ENCODE measurements around the gene MATCAP1. TPM values are rescaled to one million over a fixed set of nuclear protein-coding genes. Genes with fewer than 3 reads are reported as not detected.

Gene MATCAP1
- total RNA-seq, 2 donors from 2014 or later = 13.7 to 28.4 TPM

DNA sequence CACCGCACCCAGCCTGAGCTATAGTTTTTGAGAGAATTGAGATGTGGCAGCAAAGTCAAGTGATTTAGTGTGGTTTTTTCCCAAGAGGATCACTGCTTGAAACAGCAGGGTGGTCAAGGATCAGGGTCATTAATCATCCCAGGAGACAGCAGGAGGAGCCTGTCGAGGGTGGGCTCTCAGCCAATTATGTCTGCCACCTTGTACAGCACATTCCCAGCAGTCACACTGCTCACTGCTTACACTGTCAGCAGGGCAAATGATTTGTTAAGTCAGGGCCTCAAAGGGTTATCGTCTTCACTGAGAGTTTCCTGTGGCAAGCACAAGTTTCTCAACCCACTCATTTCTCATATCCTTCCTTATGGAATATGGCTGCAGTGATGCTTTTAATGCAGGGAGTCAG, 46.2 kb downstream of the MATCAP1 start:
- Histone ChIP-seq H3K4me3 (no peak overlapping the region), H3K4me1 (ENCODE audit: control insufficient read depth in 1 of 2, low read depth in 2 of 2) (no peaks in the 10 kb centered on the region), H3K9me3 (no peaks in the 10 kb centered on the region), H3K36me3 (peaks cover 84% of the 10 kb centered on the region), H3K27ac (no peak overlapping the region), H3K27me3 (replicated peaks; ENCODE audit: insufficient read depth) (no peaks in the 10 kb centered on the region)
- TF ChIP-seq, protein P1, sequence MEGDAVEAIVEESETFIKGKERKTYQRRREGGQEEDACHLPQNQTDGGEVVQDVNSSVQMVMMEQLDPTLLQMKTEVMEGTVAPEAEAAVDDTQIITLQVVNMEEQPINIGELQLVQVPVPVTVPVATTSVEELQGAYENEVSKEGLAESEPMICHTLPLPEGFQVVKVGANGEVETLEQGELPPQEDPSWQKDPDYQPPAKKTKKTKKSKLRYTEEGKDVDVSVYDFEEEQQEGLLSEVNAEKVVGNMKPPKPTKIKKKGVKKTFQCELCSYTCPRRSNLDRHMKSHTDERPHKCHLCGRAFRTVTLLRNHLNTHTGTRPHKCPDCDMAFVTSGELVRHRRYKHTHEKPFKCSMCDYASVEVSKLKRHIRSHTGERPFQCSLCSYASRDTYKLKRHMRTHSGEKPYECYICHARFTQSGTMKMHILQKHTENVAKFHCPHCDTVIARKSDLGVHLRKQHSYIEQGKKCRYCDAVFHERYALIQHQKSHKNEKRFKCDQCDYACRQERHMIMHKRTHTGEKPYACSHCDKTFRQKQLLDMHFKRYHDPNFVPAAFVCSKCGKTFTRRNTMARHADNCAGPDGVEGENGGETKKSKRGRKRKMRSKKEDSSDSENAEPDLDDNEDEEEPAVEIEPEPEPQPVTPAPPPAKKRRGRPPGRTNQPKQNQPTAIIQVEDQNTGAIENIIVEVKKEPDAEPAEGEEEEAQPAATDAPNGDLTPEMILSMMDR (IDR thresholded peaks at IDR 0.05) = no peak
- ATAC-seq (ENCODE audit: insufficient number of reproducible peaks, low FRiP score, low read depth) = no peak
- no peak for DNase-seq (ENCODE audit: low spot score)

DNA sequence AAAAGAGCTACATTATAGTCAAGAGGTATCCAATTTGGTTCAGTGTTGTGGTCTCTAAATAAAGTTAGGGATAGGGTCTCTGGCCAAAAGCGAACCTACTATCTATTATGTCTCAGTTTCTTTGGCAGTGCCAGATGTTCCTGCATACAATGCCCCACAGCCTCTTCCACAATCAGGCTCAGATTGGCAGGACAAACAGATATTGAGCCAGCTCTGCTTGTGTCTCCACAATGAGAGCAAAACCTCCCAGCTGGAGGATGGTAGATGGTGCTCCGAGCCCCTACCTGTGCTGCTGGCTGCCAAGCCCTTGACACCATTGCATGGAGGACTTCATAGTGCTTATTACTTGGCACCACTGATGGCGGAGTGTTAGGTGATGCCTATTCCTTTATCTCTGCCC, 54.3 kb downstream of the MATCAP1 start:
- DNase-seq (ENCODE audit: low spot score) = no peak
- Histone ChIP-seq H3K9me3 (no peaks in the 10 kb centered on the region), H3K4me3 (no peak overlapping the region), H3K27ac (no peak overlapping the region), H3K36me3 (peaks cover 51% of the 10 kb centered on the region), H3K27me3 (replicated peaks; ENCODE audit: insufficient read depth) (no peaks in the 10 kb centered on the region), H3K4me1 (ENCODE audit: control insufficient read depth in 1 of 2, low read depth in 2 of 2) (no peaks in the 10 kb centered on the region)
- TF ChIP-seq, protein P1 (IDR thresholded peaks at IDR 0.05) = no peak
- ATAC-seq (ENCODE audit: insufficient number of reproducible peaks, low FRiP score, low read depth) = no peak

DNA sequence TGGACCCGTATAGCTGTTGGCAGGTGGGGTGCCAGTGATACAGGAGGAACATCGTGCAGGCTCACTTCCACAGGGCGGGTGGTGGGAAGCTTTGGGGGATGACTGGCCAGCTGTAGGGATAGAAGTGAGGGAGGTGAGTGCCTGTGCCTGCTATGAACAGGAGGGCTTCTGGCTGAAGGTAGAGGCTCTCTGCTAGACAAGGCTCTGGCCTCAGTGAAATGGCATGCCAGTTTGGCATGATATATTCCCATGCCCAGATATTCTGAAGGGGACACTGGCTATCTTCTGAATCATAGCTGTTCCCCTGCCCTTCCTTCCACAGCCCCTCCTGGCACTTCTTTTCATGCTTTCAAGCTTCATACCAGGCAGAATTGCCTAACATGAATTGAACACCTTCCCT, 54.9 kb downstream of the MATCAP1 start:
- DNase-seq (ENCODE audit: low spot score) (no peak), ATAC-seq (ENCODE audit: insufficient number of reproducible peaks, low FRiP score, low read depth) (no peak)
- Histone ChIP-seq H3K27me3 (replicated peaks; ENCODE audit: insufficient read depth) (no peaks in the 10 kb centered on the region), H3K9me3 (no peaks in the 10 kb centered on the region), H3K4me1 (ENCODE audit: control insufficient read depth in 1 of 2, low read depth in 2 of 2) (no peaks in the 10 kb centered on the region), H3K27ac (no peak overlapping the region), H3K36me3 (peaks cover 45% of the 10 kb centered on the region), H3K4me3 (no peak overlapping the region)
- TF ChIP-seq, protein P1 (IDR thresholded peaks at IDR 0.05) = no peak

DNA sequence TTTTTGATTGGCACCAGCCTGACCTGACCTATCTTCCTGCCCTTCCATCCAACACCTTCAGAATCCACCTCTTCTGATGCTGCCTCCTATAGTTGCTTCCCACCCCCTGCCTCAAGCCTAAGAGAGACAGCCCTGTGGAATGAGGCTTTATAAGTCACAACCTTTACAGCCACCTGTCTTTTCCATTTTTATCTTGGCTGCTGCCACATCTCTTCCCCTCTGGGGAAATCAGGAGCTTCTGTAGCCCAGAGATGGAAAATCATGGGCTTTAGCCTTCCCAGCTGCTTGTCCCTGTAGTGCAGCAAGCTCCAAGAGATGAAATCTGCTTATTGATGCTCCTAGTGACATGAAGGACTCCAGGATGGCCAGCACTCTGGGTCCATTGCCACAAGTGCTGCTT, 55.3 kb downstream of the MATCAP1 start:
- Histone ChIP-seq H3K9me3 (no peaks in the 10 kb centered on the region), H3K27me3 (replicated peaks; ENCODE audit: insufficient read depth) (no peaks in the 10 kb centered on the region), H3K4me3 (no peak overlapping the region), H3K4me1 (ENCODE audit: control insufficient read depth in 1 of 2, low read depth in 2 of 2) (no peaks in the 10 kb centered on the region), H3K27ac (no peak overlapping the region), H3K36me3 (peaks cover 49% of the 10 kb centered on the region)
- TF ChIP-seq, protein P1 (IDR thresholded peaks at IDR 0.05) = no peak
- ATAC-seq (ENCODE audit: insufficient number of reproducible peaks, low FRiP score, low read depth) (no peak), DNase-seq (ENCODE audit: low spot score) (no peak)

Other genes starting within 250 kb of the MATCAP1 start
- gene CIAO2B, start 249.6 kb downstream of the MATCAP1 start, total RNA-seq = 100 to 1,000 TPM in 1 of 2 donors, 10 to 100 TPM in 1; 23.2 to 102 TPM
- 10 to 100 TPM; 29.8 to 92.7 TPM for gene CES2, start 248.4 kb downstream of the MATCAP1 start, total RNA-seq
- gene CES3, start 222.7 kb downstream of the MATCAP1 start, total RNA-seq = 1 to 10 TPM in 1 of 2 donors, under 1 TPM in 1; 0.63 to 1.1 TPM
- 1 to 10 TPM; 7.4 to 9.5 TPM for gene CES4A, start 195.4 kb downstream of the MATCAP1 start, total RNA-seq
- gene CBFB, start 154.8 kb downstream of the MATCAP1 start, total RNA-seq = 10 to 100 TPM; 28.3 to 79.7 TPM
- 10 to 100 TPM; 15.6 to 27.2 TPM for gene PHAF1, start 74.0 kb downstream of the MATCAP1 start, total RNA-seq
- 10 to 100 TPM; 33.5 to 59.6 TPM for gene B3GNT9, start 33.0 kb downstream of the MATCAP1 start, total RNA-seq
- gene TRADD, start 24.1 kb downstream of the MATCAP1 start, total RNA-seq = 10 to 100 TPM; 18.4 to 52.1 TPM
- 10 to 100 TPM; 25.6 to 40.2 TPM for gene FBXL8, start 24.0 kb downstream of the MATCAP1 start, total RNA-seq
- gene HSF4, start 19.2 kb downstream of the MATCAP1 start, total RNA-seq = 10 to 100 TPM; 44.1 to 87.5 TPM
- gene NOL3, start 13.4 kb downstream of the MATCAP1 start, total RNA-seq = 10 to 100 TPM; 43.5 to 80.8 TPM
- 1 to 10 TPM in 1 of 2 donors, under 1 TPM in 1; 0.68 to 1.5 TPM for gene EXOC3L1, start 6.2 kb upstream of the MATCAP1 start, total RNA-seq
- 100 to 1,000 TPM in 1 of 2 donors, 10 to 100 TPM in 1; 96.4 to 120 TPM for gene E2F4, start 8.2 kb upstream of the MATCAP1 start, total RNA-seq
- gene ELMO3, start 15.2 kb upstream of the MATCAP1 start, total RNA-seq = 1 to 10 TPM; 1.4 TPM
- gene TMEM208, start 43.2 kb upstream of the MATCAP1 start, total RNA-seq = 10 to 100 TPM; 21.2 to 32.2 TPM
- gene FHOD1, start 63.5 kb upstream of the MATCAP1 start, total RNA-seq = 10 to 100 TPM; 28.5 to 31.7 TPM
- gene SLC9A5, start 65.0 kb upstream of the MATCAP1 start, total RNA-seq = 1 to 10 TPM; 1.4 to 1.8 TPM
- 10 to 100 TPM in 1 of 2 donors, 1 to 10 TPM in 1; 3.1 to 15.6 TPM for gene PLEKHG4, start 95.6 kb upstream of the MATCAP1 start, total RNA-seq
- gene KCTD19, start 142.8 kb upstream of the MATCAP1 start, total RNA-seq = not detected
- not detected for gene LRRC36, start 142.9 kb upstream of the MATCAP1 start, total RNA-seq
- gene TPPP3, start 209.5 kb upstream of the MATCAP1 start, total RNA-seq = 10 to 100 TPM; 12.6 to 34.9 TPM
- 10 to 100 TPM; 15.0 to 28.7 TPM for gene ZDHHC1, start 232.5 kb upstream of the MATCAP1 start, total RNA-seq
- gene HSD11B2, start 247.2 kb upstream of the MATCAP1 start, total RNA-seq = not detected